OCI-LY1 (cell line): ENCODE results near the gene TOR3A.

Experiments used
- H2AFZ ChIP-seq: fragments of 200-600 bp; sonication (generic), shearing (Covaris generic); 2 replicates; pipeline ENCODE4 v1.6.0; 2014; ENCODE audit warnings: antibody characterized with exemption, mild to moderate bottlenecking, low read length
- H3F3A ChIP-seq: fragments of 200-600 bp; sonication (generic), shearing (Covaris generic); 2 replicates; pipeline ENCODE4 v1.6.0; 2014; ENCODE audit warnings: mild to moderate bottlenecking, antibody characterized with exemption, low read length, moderate library complexity; ENCODE audit not compliant: insufficient read depth
- H3K27ac ChIP-seq: fragments of 200-600 bp; sonication (generic); 2 replicates; pipeline ENCODE4 v1.5.1; 2014; ENCODE audit warnings: low read length, mixed run types, mild to moderate bottlenecking, low read depth; ENCODE audit not compliant: poor library complexity, severe bottlenecking
- H3K27me3 ChIP-seq: fragments of 200-600 bp; sonication (generic); 2 replicates; pipeline ENCODE4 v1.6.0; 2014; ENCODE audit warnings: antibody characterized with exemption, mild to moderate bottlenecking, low read length, moderate library complexity; ENCODE audit not compliant: insufficient read depth
- H3K36me3 ChIP-seq: fragments of 200-600 bp; sonication (generic); 2 replicates; pipeline ENCODE4 v1.6.1; 2014; ENCODE audit warnings: mild to moderate bottlenecking, antibody characterized with exemption, low read length, moderate library complexity, mixed read lengths; ENCODE audit not compliant: insufficient read depth
- H3K4me1 ChIP-seq: fragments of 200-600 bp; sonication (generic); 2 replicates; pipeline ENCODE4 v1.5.1; 2014; ENCODE audit warnings: mild to moderate bottlenecking, low read length, moderate library complexity; ENCODE audit not compliant: insufficient read depth, severe bottlenecking
- H3K4me2 ChIP-seq: fragments of 200-600 bp; sonication (generic), shearing (Covaris generic); 2 replicates; pipeline ENCODE4 v1.6.1; 2014; ENCODE audit warnings: low read length
- H3K4me3 ChIP-seq: fragments of 200-600 bp; sonication (generic); 2 replicates; pipeline ENCODE4 v1.5.1; 2014; ENCODE audit warnings: low read length, low read depth, mild to moderate bottlenecking, mixed read lengths; ENCODE audit not compliant: poor library complexity, severe bottlenecking
- H3K79me2 ChIP-seq: fragments of 200-600 bp; shearing (Covaris generic); 2 replicates; pipeline ENCODE4 v1.6.1; 2016; ENCODE audit warnings: mixed run types, low read length, mixed read lengths; ENCODE audit not compliant: insufficient read depth
- H3K9ac ChIP-seq: fragments of 200-600 bp; sonication (generic), shearing (Covaris generic); 2 replicates; pipeline ENCODE4 v1.6.1; 2014; ENCODE audit warnings: mild to moderate bottlenecking, low read length, mixed read lengths
- H3K9me2 ChIP-seq: fragments of 200-600 bp; sonication (generic), shearing (Covaris generic); 2 replicates; pipeline ENCODE4 v1.6.1; 2014; ENCODE audit warnings: low read depth, mild to moderate bottlenecking, low read length, mixed read lengths
- H3K9me3 ChIP-seq: fragments of 200-600 bp; shearing (Covaris generic); 2 replicates; pipeline ENCODE4 v1.6.1; 2014; ENCODE audit warnings: low read length, mixed read lengths
- H4K20me1 ChIP-seq: fragments of 200-600 bp; sonication (generic), shearing (Covaris generic); 2 replicates; pipeline ENCODE4 v1.6.0; 2016; ENCODE audit warnings: mild to moderate bottlenecking, low read length; ENCODE audit not compliant: insufficient read depth
- CTCF ChIP-seq: fragments of 200-600 bp; sonication (generic), shearing (Covaris generic); IDR thresholded peaks from 2 replicates; pipeline ENCODE4 v1.5.1; 2017; ENCODE audit warnings: mild to moderate bottlenecking, antibody characterized with exemption, low read length, moderate library complexity, mixed read lengths
- EZH2 ChIP-seq: fragments of 200-600 bp; sonication (generic), shearing (Covaris generic); IDR thresholded peaks from 2 replicates; pipeline ENCODE4 v1.8.0; 2017; ENCODE audit warnings: borderline replicate concordance, mixed run types, mild to moderate bottlenecking, antibody characterized with exemption, low read length, moderate library complexity, mixed read lengths

Gene TOR3A

GRCh38 chr1:179104611-179105250 lies 22.9 kb downstream of the TOR3A start:
- H3F3A ChIP-seq: no peaks in the 10 kb centered on the region
- H3K79me2 ChIP-seq: no peaks in the 10 kb centered on the region
- no peak overlapping the region for H3K4me2 ChIP-seq
- no peak overlapping the region for H3K4me3 ChIP-seq
- no peaks in the 10 kb centered on the region for H3K9me2 ChIP-seq
- H3K4me1 ChIP-seq: no peaks in the 10 kb centered on the region
- no peaks in the 10 kb centered on the region for H4K20me1 ChIP-seq
- H3K36me3 ChIP-seq: peaks cover 23% of the 10 kb centered on the region
- H3K27me3 ChIP-seq: no peaks in the 10 kb centered on the region
- H3K27ac ChIP-seq: no peak overlapping the region
- TF ChIP-seq CTCF (no peak), EZH2 (no peak)
- no peak overlapping the region for H2AFZ ChIP-seq
- no peak overlapping the region for H3K9ac ChIP-seq
- H3K9me3 ChIP-seq: no peaks in the 10 kb centered on the region

DNA sequence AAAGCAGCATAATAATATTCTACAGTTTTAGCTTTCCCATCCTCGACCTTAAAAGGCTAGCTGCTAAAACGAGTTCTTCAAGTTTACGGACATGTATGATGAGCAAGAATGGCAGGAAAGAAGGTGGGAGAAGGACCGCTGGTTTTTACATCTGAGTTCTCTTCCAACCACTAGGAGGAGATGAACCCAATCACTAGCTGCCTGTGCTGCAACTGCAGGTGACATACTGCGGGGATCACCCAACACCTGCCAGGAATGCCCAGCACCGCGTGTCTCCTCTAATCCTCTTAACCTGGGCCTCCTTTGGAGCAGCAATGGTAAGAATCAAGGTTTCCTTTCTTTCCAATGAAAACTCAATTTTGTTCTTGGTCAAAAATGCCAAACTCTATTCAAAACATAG lies 23.5 kb downstream of the TOR3A start:
- Histone ChIP-seq H3K4me1 (no peaks in the 10 kb centered on the region), H3K9me3 (no peaks in the 10 kb centered on the region), H3K9me2 (no peaks in the 10 kb centered on the region), H3K27ac (no peak overlapping the region), H3F3A (no peaks in the 10 kb centered on the region), H3K4me3 (no peak overlapping the region), H3K36me3 (peaks cover 29% of the 10 kb centered on the region), H4K20me1 (no peaks in the 10 kb centered on the region), H3K27me3 (no peaks in the 10 kb centered on the region), H3K4me2 (no peak overlapping the region), H3K79me2 (no peaks in the 10 kb centered on the region), H2AFZ (no peak overlapping the region), H3K9ac (no peak overlapping the region)
- TF ChIP-seq EZH2 (no peak), CTCF (peak; percentile 49; the same call in 1 of the 2 replicates)

DNA sequence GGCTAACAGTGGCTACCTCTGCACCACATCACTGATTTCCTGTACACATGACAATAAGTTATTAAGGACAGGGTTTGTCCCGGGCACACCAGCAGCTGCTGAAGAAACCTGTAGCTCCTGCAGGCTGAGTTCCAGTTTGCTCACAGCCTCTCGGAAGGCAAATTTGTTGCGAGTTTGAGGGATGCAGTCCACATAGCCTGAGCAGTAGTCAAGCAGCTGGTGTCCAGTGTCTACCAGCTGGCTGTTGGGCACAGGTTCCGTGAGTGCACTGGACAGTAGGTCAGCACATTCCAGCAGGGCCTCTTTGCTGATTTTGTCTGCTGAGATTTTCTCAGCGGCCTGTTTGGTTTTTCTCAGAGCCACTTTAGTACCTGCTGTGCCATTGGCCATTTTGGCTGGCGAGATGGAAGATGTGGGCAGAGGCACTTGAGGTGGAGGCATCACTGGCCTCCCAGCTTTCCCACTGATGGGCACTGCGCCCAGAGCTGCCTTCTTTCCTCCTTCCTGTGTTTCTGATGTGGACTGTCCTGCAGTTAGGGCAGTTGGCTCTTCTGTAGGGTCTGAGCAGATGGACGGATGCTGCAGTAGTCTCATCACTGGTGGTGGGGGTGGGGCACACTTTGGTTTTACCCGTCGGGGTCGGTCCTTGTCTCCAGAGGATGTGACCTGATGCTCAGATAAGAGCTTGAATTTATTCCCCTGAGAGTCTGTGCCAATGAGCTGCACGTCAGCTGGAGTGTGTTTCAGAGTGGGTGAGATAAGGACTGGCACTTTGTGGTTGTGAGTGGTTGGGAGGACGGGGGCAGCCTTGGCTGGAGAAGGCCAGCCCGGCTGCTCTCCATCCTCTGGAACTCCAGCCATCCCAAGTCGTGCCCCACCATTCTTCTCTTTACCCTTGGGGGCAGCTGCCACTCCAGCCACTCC lies 26.1 kb downstream of the TOR3A start:
- H3F3A ChIP-seq: no peaks in the 10 kb centered on the region
- H3K9me2 ChIP-seq: no peaks in the 10 kb centered on the region
- H3K9me3 ChIP-seq: no peaks in the 10 kb centered on the region
- H3K79me2 ChIP-seq: no peaks in the 10 kb centered on the region
- TF ChIP-seq EZH2 (no peak), CTCF (no peak)
- H3K4me3 ChIP-seq: no peak overlapping the region
- no peaks in the 10 kb centered on the region for H3K4me1 ChIP-seq
- peaks cover 40% of the 10 kb centered on the region for H3K36me3 ChIP-seq
- H3K27ac ChIP-seq: no peak overlapping the region
- H4K20me1 ChIP-seq: no peaks in the 10 kb centered on the region
- no peak overlapping the region for H2AFZ ChIP-seq
- no peak overlapping the region for H3K4me2 ChIP-seq
- H3K27me3 ChIP-seq: no peaks in the 10 kb centered on the region
- H3K9ac ChIP-seq: no peak overlapping the region
